ENCODE measurements around the gene SLC7A6OS.
A peak's percentile ranks its signal among the peaks of the same experiment; 100 is the strongest.

Gene SLC7A6OS

GRCh38 chr16:68310774-68311511 is at the start of gene SLC7A6OS, which contains the start of gene PRMT7:
Gene SLC7A6OS, minus strand, starts transcription at chr16:68310946. Its CDS starts 20 bp downstream, at chr16:68310926.
Gene PRMT7, plus strand, starts transcription at chr16:68311019. Its CDS starts 4,961 bp downstream, at chr16:68315980.
- H3K4me3 ChIP-seq (ENCODE audit: low read length) = peak within 1 kb of the TSS; percentile 99
- TF ChIP-seq CTCF (conservative IDR thresholded peaks at IDR 0.05; ENCODE audit: low read length) = peak; percentile 16; the same call in 1 of the 2 replicates
- DNase-seq (ENCODE audit: low read depth) = peak; percentile 84

- no peak overlapping the region for H3K4me3 ChIP-seq (ENCODE audit: low read length)
- no peak for TF ChIP-seq CTCF (conservative IDR thresholded peaks at IDR 0.05; ENCODE audit: low read length)
- no peak for DNase-seq (ENCODE audit: low read depth)
Measured at GRCh38 chr16:68359398-68360191, 48.8 kb upstream of the SLC7A6OS start.

GRCh38 chr16:68358951-68359350 is 48.2 kb upstream of the SLC7A6OS start:
- DNase-seq (ENCODE audit: low read depth) = no peak
- no peak overlapping the region for H3K4me3 ChIP-seq (ENCODE audit: low read length)
- no peak for TF ChIP-seq CTCF (conservative IDR thresholded peaks at IDR 0.05; ENCODE audit: low read length)

GRCh38 chr16:68357923-68358322 is 47.2 kb upstream of the SLC7A6OS start:
- TF ChIP-seq CTCF (conservative IDR thresholded peaks at IDR 0.05; ENCODE audit: low read length) = no peak
- DNase-seq (ENCODE audit: low read depth) = no peak
- no peak overlapping the region for H3K4me3 ChIP-seq (ENCODE audit: low read length)

- no peak for DNase-seq (ENCODE audit: low read depth)
- H3K4me3 ChIP-seq (ENCODE audit: low read length) = no peak overlapping the region
- TF ChIP-seq CTCF (conservative IDR thresholded peaks at IDR 0.05; ENCODE audit: low read length) = no peak
Measured at GRCh38 chr16:68357521-68357922, 46.8 kb upstream of the SLC7A6OS start.

GRCh38 chr16:68356919-68357286 is 46.2 kb upstream of the SLC7A6OS start:
- DNase-seq (ENCODE audit: low read depth) = no peak
- no peak for TF ChIP-seq CTCF (conservative IDR thresholded peaks at IDR 0.05; ENCODE audit: low read length)
- no peak overlapping the region for H3K4me3 ChIP-seq (ENCODE audit: low read length)
